ENCODE measurements around the gene MRPL49. TPM values are rescaled to one million over a fixed set of nuclear protein-coding genes. Genes with fewer than 3 reads are reported as not detected.
A peak's percentile ranks its signal among the peaks of the same experiment; 100 is the strongest.
"Not testable (repeated sequence)": the region's sequence is repeated elsewhere in the genome, so short reads cannot be mapped to it uniquely, and the experiment has no call there.

MRPL49 gene
- total and polyA plus RNA-seq, 12 donors: 32.7 to 180 (median 125) TPM

DNA sequence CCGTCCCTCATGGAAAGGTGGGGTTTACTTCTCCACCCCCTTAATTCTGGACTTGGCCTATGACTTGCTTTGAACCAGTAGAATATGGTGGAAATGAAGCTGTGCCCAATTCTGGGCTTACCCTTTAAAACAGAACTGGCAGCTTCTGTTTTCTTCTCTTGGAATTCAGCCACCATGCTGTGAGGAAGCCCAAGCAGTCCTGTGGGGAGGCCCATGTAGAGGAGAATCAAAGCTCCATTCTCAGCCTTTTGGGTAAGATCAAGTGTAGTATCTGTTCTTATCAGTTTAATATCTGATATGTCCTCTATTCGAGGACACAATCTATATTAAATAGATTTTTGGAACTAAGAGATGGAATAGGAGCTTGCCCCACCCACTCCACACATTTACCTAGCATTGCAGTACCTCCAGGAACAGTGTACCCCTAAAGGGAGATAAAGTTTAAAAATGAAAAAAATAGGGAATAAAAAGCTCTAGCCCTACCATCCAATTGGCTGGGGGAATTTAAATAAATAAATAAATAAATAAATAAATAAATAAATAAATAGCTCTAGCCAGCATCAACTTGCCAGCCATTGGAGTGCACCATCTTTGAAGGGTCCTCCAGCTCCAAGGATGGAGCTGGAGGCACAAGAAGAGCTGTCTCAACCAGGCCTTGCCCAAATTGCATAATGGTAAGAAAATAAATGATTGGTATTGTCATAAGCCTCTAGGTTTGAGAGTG, 25.4 kb downstream of the MRPL49 start:
- no peak for DNase-seq
- Histone ChIP-seq H3K27ac (no peak overlapping the region), H3K4me1 (replicated peaks in 1 of 2) (peaks cover 0 to 17% of the 10 kb centered on the region in 2 donors), H3K36me3 (replicated peaks in 1 of 2) (no peaks in the 10 kb centered on the region), H3K27me3 (no peaks in the 10 kb centered on the region), H3K9me3 (replicated peaks in 1 of 3) (no peaks in the 10 kb centered on the region), H3K4me3 (no peak overlapping the region)
- intact Hi-C loops (cut with DNase I): loop anchor here in 1 of 2 donors (10.0 kb wide), 1 partner anchor 623 kb away; no protein-coding TSS in a partner anchor
- 73 to 81% (median 75%) methylated on average over 2 of the region's 2 CpGs for WGBS, 4 donors
- TF ChIP-seq, protein P1, sequence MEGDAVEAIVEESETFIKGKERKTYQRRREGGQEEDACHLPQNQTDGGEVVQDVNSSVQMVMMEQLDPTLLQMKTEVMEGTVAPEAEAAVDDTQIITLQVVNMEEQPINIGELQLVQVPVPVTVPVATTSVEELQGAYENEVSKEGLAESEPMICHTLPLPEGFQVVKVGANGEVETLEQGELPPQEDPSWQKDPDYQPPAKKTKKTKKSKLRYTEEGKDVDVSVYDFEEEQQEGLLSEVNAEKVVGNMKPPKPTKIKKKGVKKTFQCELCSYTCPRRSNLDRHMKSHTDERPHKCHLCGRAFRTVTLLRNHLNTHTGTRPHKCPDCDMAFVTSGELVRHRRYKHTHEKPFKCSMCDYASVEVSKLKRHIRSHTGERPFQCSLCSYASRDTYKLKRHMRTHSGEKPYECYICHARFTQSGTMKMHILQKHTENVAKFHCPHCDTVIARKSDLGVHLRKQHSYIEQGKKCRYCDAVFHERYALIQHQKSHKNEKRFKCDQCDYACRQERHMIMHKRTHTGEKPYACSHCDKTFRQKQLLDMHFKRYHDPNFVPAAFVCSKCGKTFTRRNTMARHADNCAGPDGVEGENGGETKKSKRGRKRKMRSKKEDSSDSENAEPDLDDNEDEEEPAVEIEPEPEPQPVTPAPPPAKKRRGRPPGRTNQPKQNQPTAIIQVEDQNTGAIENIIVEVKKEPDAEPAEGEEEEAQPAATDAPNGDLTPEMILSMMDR (IDR thresholded peaks at IDR 0.05): no peak
- no peak for TF ChIP-seq POLR2A (IDR thresholded peaks at IDR 0.05)

DNA sequence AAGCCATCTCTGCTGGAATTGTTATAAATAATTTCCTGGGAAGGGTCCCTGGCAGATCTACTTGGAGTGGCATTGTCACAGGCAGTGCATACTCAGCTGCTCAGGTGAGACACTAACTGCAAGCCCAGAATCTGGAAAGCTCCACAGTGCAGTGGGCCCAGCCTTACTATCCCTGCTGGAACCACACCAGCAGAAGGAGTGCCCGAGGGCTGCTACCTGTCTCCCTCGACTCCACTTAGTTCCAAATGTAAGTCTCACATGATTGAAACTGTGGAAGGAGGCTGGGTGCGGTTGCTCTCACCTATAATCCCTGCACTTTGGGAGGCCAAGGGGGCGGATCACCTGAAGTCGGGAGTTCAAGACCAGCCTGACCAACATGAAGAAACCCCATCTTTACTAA, 26.5 kb downstream of the MRPL49 start:
- intact Hi-C loops (cut with DNase I): loop anchor here in 1 of 2 donors (10.0 kb wide), 1 partner anchor 624 kb away; no protein-coding TSS in a partner anchor
- Histone ChIP-seq H3K36me3 (replicated peaks in 1 of 2) (no peaks in the 10 kb centered on the region), H3K4me3 (no peak overlapping the region), H3K27ac (no peak overlapping the region), H3K4me1 (replicated peaks in 1 of 2) (peaks cover 0 to 17% of the 10 kb centered on the region in 2 donors), H3K27me3 (no peaks in the 10 kb centered on the region), H3K9me3 (replicated peaks in 1 of 3) (no peaks in the 10 kb centered on the region)
- WGBS, 4 donors: 84 to 92% (median 86%) methylated on average over 3 to 5 of the region's 5 CpGs
- no peak for TF ChIP-seq POLR2A (IDR thresholded peaks at IDR 0.05)
- TF ChIP-seq, protein P1 (IDR thresholded peaks at IDR 0.05): no peak
- no peak for DNase-seq

DNA sequence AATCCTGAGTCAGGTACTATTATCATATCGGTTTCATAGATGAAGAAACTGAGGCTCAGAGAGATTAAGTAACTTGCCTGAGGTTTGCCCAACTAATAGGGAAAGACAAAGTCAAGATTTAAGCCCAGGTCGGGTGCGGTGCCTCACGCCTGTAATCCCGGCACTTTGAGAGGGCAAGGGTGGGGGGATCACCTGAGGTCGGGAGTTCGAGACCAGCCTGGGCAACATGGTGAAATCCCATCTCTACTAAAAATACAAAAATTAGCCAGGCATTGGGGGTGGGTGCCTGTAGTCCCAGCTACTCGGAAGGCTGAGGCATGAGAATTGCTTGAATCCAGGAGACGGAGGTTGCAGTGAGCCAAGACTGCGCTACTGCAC, 28.0 kb downstream of the MRPL49 start:
- intact Hi-C loops (cut with DNase I); H3K9me3 ChIP-seq (replicated peaks in 1 of 3); DNase-seq; H3K27me3 ChIP-seq; H3K36me3 ChIP-seq (replicated peaks in 1 of 2); H3K4me3 ChIP-seq: not testable (repeated sequence)
- Histone ChIP-seq H3K27ac (peak overlapping the region in 4 of 5 donors; percentile 4 to 82 (median 70)), H3K4me1 (replicated peaks in 1 of 2) (peaks cover 0 to 17% of the 10 kb centered on the region in 2 donors)
- WGBS, 4 donors: 65 to 78% (median 71%) methylated on average over 10 of the region's 10 CpGs

DNA sequence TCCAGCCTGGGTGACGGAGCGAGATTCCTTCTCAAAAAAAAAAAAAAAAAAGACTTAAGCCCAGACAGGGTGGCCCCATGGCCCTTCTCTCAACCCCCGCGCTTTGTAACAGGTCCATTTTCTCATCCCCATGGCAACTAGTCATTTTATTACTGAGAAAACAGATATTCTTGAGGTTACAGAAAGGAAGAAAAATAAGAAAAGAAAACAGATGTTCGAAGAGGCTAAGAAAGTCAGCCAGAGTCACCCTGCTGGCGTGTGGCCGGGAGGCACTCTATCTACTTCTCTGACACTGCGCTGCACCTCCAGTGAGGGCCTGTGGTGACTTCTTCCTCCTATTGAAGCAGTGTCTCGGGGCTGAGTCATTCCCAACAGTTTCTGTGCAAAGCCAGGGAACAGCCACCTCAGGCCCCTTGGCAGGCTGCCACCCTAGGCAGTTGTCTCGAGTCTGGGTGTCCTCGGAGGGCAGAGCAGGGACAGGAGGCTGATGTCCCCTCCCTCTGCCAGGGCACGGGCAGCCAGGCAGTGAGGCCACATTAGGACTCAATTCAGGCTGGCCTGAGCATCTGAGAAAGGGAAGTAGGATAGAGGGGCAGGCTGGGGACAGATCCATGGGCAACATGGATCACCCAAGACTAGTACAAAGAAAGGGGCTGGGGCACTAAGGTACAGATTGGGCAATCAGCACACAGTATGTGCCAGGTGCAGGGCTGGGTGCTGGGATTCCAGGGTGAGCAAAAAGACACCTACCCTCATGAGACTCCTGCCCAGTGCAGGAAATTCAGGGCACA, 28.6 kb downstream of the MRPL49 start:
- Histone ChIP-seq H3K4me3 (no peak overlapping the region), H3K4me1 (replicated peaks in 1 of 2) (peaks cover 0 to 17% of the 10 kb centered on the region in 2 donors), H3K27me3 (no peaks in the 10 kb centered on the region), H3K27ac (peak overlapping the region in 4 of 5 donors; percentile 4 to 82 (median 70)), H3K36me3 (replicated peaks in 1 of 2) (no peaks in the 10 kb centered on the region), H3K9me3 (replicated peaks in 1 of 3) (no peaks in the 10 kb centered on the region)
- peak; percentile 93 to 99 (median 99) for DNase-seq
- intact Hi-C loops (cut with DNase I): no loop called here
- TF ChIP-seq, protein P1 (IDR thresholded peaks at IDR 0.05): peak in 5 of 6 experiments; percentile 8 to 42 (median 14)
- TF ChIP-seq POLR2A (IDR thresholded peaks at IDR 0.05): peak in 1 of 2 donors; percentile 52
- WGBS, 4 donors: 10 to 28% (median 13%) methylated on average over 8 to 12 of the region's 12 CpGs

Measured in adrenal gland (tissue), 12 donors.